HG03060 (cell line): Measurements from ENCODE around the gene MAPT.

Experiments
- ATAC-seq: cut with Tn5 transposase; IDR thresholded peaks from one replicate; pipeline ENCODE4 v1.9.1; 2021; ENCODE audit warnings: low read depth, moderate number of reproducible peaks; ENCODE audit not compliant: unreplicated experiment

MAPT gene

DNA sequence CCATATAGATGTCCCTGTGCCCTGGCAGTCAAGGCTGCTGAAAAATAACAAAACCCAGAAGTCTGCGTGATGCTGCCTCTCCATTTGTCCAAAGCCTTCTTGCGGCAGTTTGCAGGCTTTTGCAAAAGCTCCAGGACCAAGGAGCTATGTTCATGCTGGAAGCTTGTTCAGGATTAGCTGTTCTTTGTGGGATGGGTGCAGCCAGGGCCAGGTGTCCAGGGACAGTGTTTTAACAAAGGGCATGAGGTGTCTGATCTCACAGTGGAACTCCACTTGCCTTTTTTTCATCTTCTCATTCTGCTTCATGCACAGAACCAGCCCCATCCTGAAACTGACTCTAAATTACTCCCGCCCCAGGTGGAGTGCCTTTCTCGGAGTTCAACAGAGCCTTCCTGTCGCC is 73.0 kb downstream of the MAPT start:
- no peak for ATAC-seq

DNA sequence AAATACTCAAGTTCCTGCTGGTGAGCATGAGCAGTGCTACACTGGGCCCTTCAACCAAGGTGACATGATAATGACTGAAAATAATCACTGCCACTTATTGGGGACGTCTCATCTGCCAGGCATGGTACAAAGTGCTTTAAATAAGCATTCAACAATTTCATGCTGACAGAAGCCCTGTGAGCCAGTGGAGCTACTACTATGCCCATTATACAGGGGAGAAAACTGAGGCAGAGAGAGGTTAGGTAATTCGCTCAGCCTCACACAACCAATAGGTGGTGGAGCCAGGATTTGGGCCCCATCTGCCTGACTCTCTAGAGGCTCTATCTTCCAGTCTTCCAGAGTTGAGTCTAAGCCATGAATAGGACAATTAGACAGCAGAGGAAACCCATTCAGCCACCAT is 74.4 kb downstream of the MAPT start:
- ATAC-seq: no peak

- ATAC-seq: no peak
Observed at GRCh38 chr17:45969726-45970125, 75.4 kb downstream of the MAPT start.

GRCh38 chr17:45970659-45971058 is 76.3 kb downstream of the MAPT start:
- no peak for ATAC-seq

DNA sequence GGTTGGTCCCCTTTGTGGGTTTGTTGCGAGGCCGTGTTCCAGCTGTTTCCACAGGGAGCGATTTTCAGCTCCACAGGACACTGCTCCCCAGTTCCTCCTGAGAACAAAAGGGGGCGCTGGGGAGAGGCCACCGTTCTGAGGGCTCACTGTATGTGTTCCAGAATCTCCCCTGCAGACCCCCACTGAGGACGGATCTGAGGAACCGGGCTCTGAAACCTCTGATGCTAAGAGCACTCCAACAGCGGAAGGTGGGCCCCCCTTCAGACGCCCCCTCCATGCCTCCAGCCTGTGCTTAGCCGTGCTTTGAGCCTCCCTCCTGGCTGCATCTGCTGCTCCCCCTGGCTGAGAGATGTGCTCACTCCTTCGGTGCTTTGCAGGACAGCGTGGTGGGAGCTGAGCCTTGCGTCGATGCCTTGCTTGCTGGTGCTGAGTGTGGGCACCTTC is 77.4 kb downstream of the MAPT start:
- ATAC-seq: no peak

DNA sequence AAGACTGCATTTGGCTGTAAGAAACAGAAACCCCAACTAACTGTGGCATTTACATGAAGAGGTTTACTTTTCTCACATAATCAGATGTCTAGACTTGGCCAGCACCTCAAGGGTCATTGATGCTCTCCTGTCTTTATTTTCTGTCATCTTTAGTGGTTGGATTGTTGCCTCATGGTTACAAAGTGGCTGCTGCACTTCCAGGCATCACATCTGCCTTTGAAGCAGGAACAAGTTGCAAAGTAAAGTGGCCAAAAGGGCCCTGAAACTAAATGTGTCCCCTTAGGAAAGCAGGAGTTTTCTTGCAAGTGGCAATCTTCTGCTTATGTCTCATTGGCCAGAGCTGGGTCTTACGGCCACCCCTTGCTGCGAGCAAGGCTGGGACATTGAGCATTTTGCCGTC is 78.2 kb downstream of the MAPT start:
- no peak for ATAC-seq

DNA sequence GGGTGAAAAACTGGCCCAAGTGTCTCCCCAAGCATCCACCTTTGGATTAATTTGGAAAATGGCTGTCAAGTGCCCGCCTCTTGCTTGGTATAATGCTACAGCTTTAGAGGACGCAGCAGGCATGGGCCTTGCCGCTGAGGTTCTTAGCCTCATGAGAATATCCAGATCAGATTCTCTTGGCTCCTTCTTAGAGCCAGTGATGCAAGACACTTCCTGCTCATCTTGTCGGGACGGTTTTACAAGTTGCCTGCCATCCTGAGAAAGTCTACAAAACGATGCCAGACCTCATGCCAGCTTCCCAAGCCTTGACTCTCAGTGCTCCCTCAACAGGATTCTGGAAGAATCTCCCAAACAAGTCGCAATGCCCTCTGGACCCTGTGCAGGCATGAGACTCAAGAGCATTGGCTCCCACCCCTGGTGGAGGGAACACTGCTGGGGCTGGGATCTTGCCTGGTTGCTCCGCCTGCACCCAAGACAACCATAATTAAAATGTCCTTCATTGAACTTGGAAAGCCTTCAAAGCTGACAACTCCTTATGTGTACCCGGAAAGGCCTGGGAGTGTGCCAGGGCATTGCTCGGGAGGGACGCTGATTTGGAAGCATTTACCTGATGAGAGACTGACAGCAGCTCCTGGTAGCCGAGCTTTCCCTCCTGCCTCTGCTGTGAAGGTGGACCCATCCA is 78.9 kb downstream of the MAPT start:
- ATAC-seq: no peak

GRCh38 chr17:45973946-45974859 is 79.8 kb downstream of the MAPT start:
- ATAC-seq: no peak

DNA sequence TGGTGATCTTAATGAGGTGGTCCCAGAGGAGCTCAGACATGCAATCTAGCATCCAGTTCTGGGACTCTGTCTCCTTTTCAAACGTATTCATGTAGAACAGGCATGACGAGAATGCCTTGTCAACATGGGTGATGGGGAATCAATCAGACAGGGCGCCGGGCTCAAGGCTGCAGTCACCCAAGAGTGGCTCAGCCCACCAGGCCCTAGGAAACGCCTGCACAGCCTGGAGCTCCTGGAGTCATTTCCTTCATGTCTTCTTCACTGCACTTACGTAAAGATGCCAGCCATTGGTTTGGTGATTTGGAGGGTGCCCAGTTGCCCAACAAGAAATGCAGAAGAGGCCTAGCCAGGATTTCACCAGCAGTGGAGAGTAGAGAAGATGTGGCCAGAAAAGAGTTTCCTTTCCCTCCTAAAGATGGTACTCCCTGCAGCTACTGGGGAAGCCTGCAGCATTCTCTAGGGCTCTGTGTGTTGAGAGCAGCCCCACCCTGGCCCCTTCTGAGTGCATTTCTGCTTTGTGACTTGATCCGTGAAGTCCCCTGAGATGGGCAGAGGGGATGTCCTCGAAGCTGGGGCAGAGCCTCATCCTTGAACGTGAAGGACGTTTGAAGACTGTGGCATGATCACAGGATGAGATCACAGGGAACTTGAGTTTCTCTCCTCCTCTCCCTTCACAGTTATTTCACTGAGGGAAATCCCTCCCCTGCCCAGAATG is 80.7 kb downstream of the MAPT start:
- no peak for ATAC-seq

GRCh38 chr17:45975640-45976295 is 81.4 kb downstream of the MAPT start:
- ATAC-seq: no peak

- ATAC-seq: no peak
Observed at GRCh38 chr17:45976391-45976754, 82.0 kb downstream of the MAPT start.

DNA sequence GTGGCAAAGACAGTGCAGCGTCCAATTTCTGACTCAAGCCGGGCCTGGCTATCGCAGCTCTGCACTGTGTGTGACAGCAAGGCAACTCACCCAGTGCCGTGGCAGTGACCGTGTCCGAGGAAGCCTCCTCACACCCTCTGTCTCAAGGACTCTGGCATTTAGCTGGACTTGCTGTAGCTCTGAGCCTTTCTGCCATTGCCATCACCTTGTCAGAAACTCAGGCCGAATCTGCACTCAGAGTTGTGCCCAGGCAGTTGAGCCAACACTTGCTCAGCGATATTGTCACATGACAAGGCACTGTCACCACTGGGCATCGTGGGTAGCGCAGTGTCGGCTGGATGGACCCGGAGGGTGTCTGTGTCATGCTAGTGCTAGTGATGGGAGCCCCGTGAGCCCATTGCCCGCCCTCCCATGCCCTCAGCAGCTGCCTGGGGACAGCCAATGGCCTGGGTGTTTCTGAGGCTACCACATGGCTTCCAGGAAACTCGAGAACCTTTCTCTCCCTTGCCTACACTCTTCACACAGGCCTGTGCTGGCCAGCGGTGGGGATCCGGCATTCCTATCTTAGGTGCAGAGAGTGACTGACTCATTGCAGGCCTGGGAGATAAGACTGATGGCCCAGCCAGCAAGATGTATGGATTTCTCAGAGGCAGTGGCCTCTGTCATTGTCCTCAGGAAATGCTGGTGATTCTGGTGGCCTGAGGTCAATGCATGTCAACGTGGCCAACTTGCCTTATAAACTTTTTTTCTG is 82.6 kb downstream of the MAPT start:
- ATAC-seq: no peak

- ATAC-seq: no peak
Observed at GRCh38 chr17:45977506-45977824, 83.1 kb downstream of the MAPT start.

DNA sequence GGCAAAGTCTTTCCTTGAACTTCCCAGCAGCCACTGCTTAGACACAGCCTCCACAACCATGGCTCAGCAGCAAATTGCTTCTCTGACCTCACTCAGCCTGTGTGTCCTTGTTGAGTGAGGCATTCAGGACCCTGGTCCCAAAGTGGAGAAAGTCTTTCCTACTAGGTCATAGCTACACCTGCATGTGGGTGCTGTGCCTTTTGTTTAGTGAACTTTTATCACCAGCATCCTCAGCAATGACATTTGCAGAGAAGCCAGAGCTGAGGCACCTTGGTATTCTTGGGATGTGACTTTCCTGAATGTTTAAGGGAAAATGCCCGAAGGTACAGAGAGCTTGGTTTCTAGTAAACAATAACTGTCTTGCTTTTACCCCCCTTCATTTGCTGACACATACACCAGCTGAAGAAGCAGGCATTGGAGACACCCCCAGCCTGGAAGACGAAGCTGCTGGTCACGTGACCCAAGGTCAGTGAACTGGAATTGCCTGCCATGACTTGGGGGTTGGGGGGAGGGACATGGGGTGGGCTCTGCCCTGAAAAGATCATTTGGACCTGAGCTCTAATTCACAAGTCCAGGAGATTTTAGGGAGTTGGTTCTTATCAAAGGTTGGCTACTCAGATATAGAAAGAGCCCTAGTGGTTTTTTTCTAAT is 83.7 kb downstream of the MAPT start:
- ATAC-seq: no peak

GRCh38 chr17:45979137-45979536 is 84.8 kb downstream of the MAPT start:
- no peak for ATAC-seq

GRCh38 chr17:45980855-45981254 is 86.5 kb downstream of the MAPT start:
- no peak for ATAC-seq

- ATAC-seq: no peak
Observed at GRCh38 chr17:45981306-45981705, 87.0 kb downstream of the MAPT start.

DNA sequence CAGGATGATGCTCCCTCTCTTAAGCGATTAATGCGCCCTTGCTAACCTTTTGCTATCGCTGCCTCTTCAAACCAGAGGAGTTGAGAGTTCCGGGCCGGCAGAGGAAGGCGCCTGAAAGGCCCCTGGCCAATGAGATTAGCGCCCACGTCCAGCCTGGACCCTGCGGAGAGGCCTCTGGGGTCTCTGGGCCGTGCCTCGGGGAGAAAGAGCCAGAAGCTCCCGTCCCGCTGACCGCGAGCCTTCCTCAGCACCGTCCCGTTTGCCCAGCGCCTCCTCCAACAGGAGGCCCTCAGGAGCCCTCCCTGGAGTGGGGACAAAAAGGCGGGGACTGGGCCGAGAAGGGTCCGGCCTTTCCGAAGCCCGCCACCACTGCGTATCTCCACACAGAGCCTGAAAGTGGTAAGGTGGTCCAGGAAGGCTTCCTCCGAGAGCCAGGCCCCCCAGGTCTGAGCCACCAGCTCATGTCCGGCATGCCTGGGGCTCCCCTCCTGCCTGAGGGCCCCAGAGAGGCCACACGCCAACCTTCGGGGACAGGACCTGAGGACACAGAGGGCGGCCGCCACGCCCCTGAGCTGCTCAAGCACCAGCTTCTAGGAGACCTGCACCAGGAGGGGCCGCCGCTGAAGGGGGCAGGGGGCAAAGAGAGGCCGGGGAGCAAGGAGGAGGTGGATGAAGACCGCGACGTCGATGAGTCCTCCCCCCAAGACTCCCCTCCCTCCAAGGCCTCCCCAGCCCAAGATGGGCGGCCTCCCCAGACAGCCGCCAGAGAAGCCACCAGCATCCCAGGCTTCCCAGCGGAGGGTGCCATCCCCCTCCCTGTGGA is 88.6 kb downstream of the MAPT start:
- no peak for ATAC-seq
